B cell (primary cell): Measurements from ENCODE around the gene CLEC2L. TPM values are rescaled to one million over a fixed set of nuclear protein-coding genes. Genes with fewer than 3 reads are reported as not detected.

ENCODE experiments used
- ATAC-seq: fragments of 200-7000 bp; cut with Tn5 transposase; one replicate; pipeline ENCODE4 v1.10.0; 2021; ENCODE audit warnings: low read depth, mild to moderate bottlenecking, moderate number of reproducible peaks, moderate library complexity
- CTCF ChIA-PET: fragments of 350-600 bp; sonication (Branson Sonifier 250); formaldehyde crosslinking; loops from one replicate; lab custom pipeline; 2021; ENCODE audit warnings: antibody characterized with exemption, inconsistent platforms; lab: Charles Lee
- POLR2A ChIA-PET: fragments of 350-600 bp; sonication (Branson Sonifier 250); formaldehyde crosslinking; loops from one replicate; lab custom pipeline; 2021; ENCODE audit warnings: antibody characterized with exemption; lab: Charles Lee
- DNase-seq: peaks from one replicate; pipeline ENCODE4 v3.0.0; 2013
- H2AFZ ChIP-seq: 2 replicates; pipeline ENCODE4 v1.6.1; 2012; ENCODE audit warnings: mild to moderate bottlenecking, low read depth, low read length; ENCODE audit not compliant: insufficient read depth, poor library complexity, severe bottlenecking
- H3K27ac ChIP-seq, 2 donors: 1 replicate in 1 of 2; 2 replicates in 1 of 2; pipeline ENCODE4 v1.5.1; 2012 to 2013; ENCODE audit warnings: low read length in 2 of 2, mild to moderate bottlenecking in 2 of 2, moderate library complexity in 1 of 2
- H3K27me3 ChIP-seq, 4 experiments: fragments of 200-600 bp in 1 of 4; sonication (generic) in 1 of 4; replicated peaks in 1 of 4; 1 replicate in 2 of 4; 2 replicates in 2 of 4; pipeline versions ENCODE4 v1.6.1 to v1.7.0; 2013 to 2016; ENCODE audit warnings: low read length in 3 of 4, mild to moderate bottlenecking in 2 of 4, mixed read lengths in 1 of 4, moderate library complexity in 1 of 4; ENCODE audit not compliant: insufficient read depth in 4 of 4, control insufficient read depth in 3 of 4; ENCODE audit errors: control extremely low read depth in 1 of 4
- H3K36me3 ChIP-seq, 2 experiments: replicated peaks in 1 of 2; 1 replicate in 1 of 2; 2 replicates in 1 of 2; pipeline versions ENCODE4 v1.6.1 to v1.7.1; 2013; ENCODE audit warnings: low read length in 1 of 2; ENCODE audit not compliant: insufficient read depth in 2 of 2, control insufficient read depth in 1 of 2; ENCODE audit errors: control extremely low read depth in 1 of 2, extremely low read depth in 1 of 2
- H3K4me1 ChIP-seq, 2 donors: fragments of 200-600 bp in 1 of 2; sonication (generic) in 1 of 2; 1 replicate in 1 of 2; 2 replicates in 1 of 2; pipeline versions ENCODE4 v1.5.1 to v1.6.1; 2013 to 2017; ENCODE audit warnings: low read length in 2 of 2; ENCODE audit not compliant: control insufficient read depth in 2 of 2, insufficient read depth in 2 of 2
- H3K4me2 ChIP-seq: replicated peaks from 2 replicates; pipeline ENCODE3; 2012; ENCODE audit warnings: mild to moderate bottlenecking, low read depth, low read length; ENCODE audit not compliant: poor library complexity, severe bottlenecking
- H3K4me3 ChIP-seq, 5 experiments: fragments of 200-600 bp in 1 of 5; sonication (generic) in 1 of 5; 1 replicate in 3 of 5; 2 replicates in 2 of 5; pipeline versions ENCODE4 v1.5.1 to v1.7.0; 2011 to 2016; ENCODE audit warnings: low read length in 4 of 5, mild to moderate bottlenecking in 4 of 5, low read depth in 2 of 5, control low read depth in 1 of 5, moderate library complexity in 1 of 5; ENCODE audit not compliant: insufficient read depth in 1 of 5; ENCODE audit errors: control extremely low read depth in 1 of 5, extremely low read depth in 1 of 5
- H3K79me2 ChIP-seq: fragments of 200-600 bp; sonication (generic); one replicate; pipeline ENCODE4 v1.6.0; 2016; ENCODE audit warnings: low read length; ENCODE audit not compliant: control insufficient read depth, insufficient read depth
- H3K9ac ChIP-seq: fragments of 200-600 bp; sonication (generic); 2 replicates; pipeline ENCODE4 v1.6.1; 2017; ENCODE audit warnings: mild to moderate bottlenecking, low read length, moderate library complexity
- H3K9me3 ChIP-seq, 3 donors: one replicate each; pipeline versions ENCODE4 v1.6.1 to v1.7.1; 2013; ENCODE audit warnings: low read length in 2 of 3; ENCODE audit not compliant: control insufficient read depth in 2 of 3, insufficient read depth in 1 of 3; ENCODE audit errors: control extremely low read depth in 1 of 3
- H4K20me1 ChIP-seq: 2 replicates; pipeline ENCODE4 v1.6.0; 2012; ENCODE audit warnings: mild to moderate bottlenecking, low read length; ENCODE audit not compliant: insufficient read depth, control insufficient read depth, poor library complexity, severe bottlenecking
- H3K27ac Mint-ChIP-seq: one replicate; pipeline ENCODE4 v1.8.0; 2021; ENCODE audit warnings: mixed read lengths
- H3K27me3 Mint-ChIP-seq: one replicate; pipeline ENCODE4 v1.8.0; 2021; ENCODE audit warnings: mixed read lengths
- H3K4me1 Mint-ChIP-seq: one replicate; pipeline ENCODE4 v1.8.0; 2021; ENCODE audit warnings: mixed read lengths
- H3K4me3 Mint-ChIP-seq: one replicate; pipeline ENCODE4 v1.8.0; 2021; ENCODE audit warnings: mixed read lengths
- H3K9me3 Mint-ChIP-seq: one replicate; pipeline ENCODE4 v1.8.0; 2022; ENCODE audit warnings: mixed read lengths; ENCODE audit not compliant: insufficient read depth
- CTCF ChIP-seq: fragments of 200-600 bp; IDR thresholded peaks from one replicate; pipeline ENCODE4 v1.8.0; 2022; ENCODE audit warnings: antibody characterized with exemption, mild to moderate bottlenecking
- EZH2 ChIP-seq: IDR thresholded peaks from 2 replicates; pipeline ENCODE4 v1.6.1; 2012; ENCODE audit warnings: borderline replicate concordance, low read depth, mild to moderate bottlenecking, moderate library complexity, low read length; ENCODE audit not compliant: insufficient read depth, poor library complexity, severe bottlenecking
- WGBS: methylation state at CpG from one replicate; pipeline ENCODE4 v1.1.5; 2013; ENCODE audit warnings: missing lambda C conversion rate; ENCODE audit not compliant: insufficient coverage; 5-methylcytosine and 5-hydroxymethylcytosine counted together
- intact Hi-C: fragments of 100-400 bp; cut with micrococcal nuclease; formaldehyde crosslinking; loops from one replicate; pipeline ENCODE4 v1.10.0; 2022
- polyA plus RNA-seq: library from polyadenylated mRNA; depleted of rRNA; stranded (reverse); fragments of >200 nt; gene quantifications from 2 replicates; pipeline ENCODE4 v1.2.3, GENCODE V29; 2012
- total RNA-seq, 2 donors: library from RNA; stranded (reverse); fragments of 120-200 nt in 1 of 2; gene quantifications; 1 replicate in 1 of 2; 2 replicates in 1 of 2; pipeline versions ENCODE4 v1.2.3 to v1.2.4, GENCODE V29; 2013 to 2022

CLEC2L gene
- total and polyA plus RNA-seq, 2 donors (not counting 1 experiment from before 2014, with no cell fraction given): not detected

GRCh38 chr7:139580435-139580834, 57.0 kb downstream of the CLEC2L start:
- no peak for DNase-seq
- TF ChIP-seq EZH2: no peak
- no peak for TF ChIP-seq CTCF
- Histone ChIP-seq H3K36me3 (peaks cover 2 to 26% of the 10 kb centered on the region in 2 experiments), H3K79me2 (no peaks in the 10 kb centered on the region), H3K4me3 (no peak overlapping the region), H2AFZ (no peak overlapping the region), H3K9ac (no peak overlapping the region), H3K4me2 (no peak overlapping the region), H3K27me3 (no peaks in the 10 kb centered on the region), H4K20me1 (no peaks in the 10 kb centered on the region), H3K4me1 (no peaks in the 10 kb centered on the region), H3K9me3 (no peaks in the 10 kb centered on the region), H3K27ac (no peak overlapping the region)
- no peaks in the 10 kb centered on the region for H3K27me3 Mint-ChIP-seq
- H3K9me3 Mint-ChIP-seq: no peaks in the 10 kb centered on the region
- no peak overlapping the region for H3K27ac Mint-ChIP-seq
- H3K4me1 Mint-ChIP-seq: no peaks in the 10 kb centered on the region
- no peak for ATAC-seq
- intact Hi-C loops: no loop called here
- ChIA-PET CTCF (interaction anchor here (2.0 kb wide), 1 partner anchor 9 kb away, joined by 7 read pairs; no protein-coding TSS in a partner anchor), POLR2A (no interaction called here)
- H3K4me3 Mint-ChIP-seq: no peak overlapping the region
- WGBS: 94% methylated on average over 3 of the region's 3 CpGs

GRCh38 chr7:139582130-139582650, 58.7 kb downstream of the CLEC2L start:
- no peaks in the 10 kb centered on the region for H3K27me3 ChIP-seq
- H2AFZ ChIP-seq: no peak overlapping the region
- TF ChIP-seq CTCF: no peak
- no peak for TF ChIP-seq EZH2
- H3K4me3 Mint-ChIP-seq: no peak overlapping the region
- no peaks in the 10 kb centered on the region for H4K20me1 ChIP-seq
- no peak for ATAC-seq
- no peaks in the 10 kb centered on the region for H3K27me3 Mint-ChIP-seq
- no peak overlapping the region for H3K4me3 ChIP-seq
- no peak overlapping the region for H3K27ac Mint-ChIP-seq
- no peaks in the 10 kb centered on the region for H3K9me3 Mint-ChIP-seq
- no peaks in the 10 kb centered on the region for H3K4me1 Mint-ChIP-seq
- intact Hi-C loops: no loop called here
- 90% methylated on average over 14 of the region's 14 CpGs for WGBS
- no peak for DNase-seq
- ChIA-PET CTCF (interaction anchor here (2.0 kb wide), 1 partner anchor 8 kb away, joined by 7 read pairs; no protein-coding TSS in a partner anchor), POLR2A (no interaction called here)
- no peaks in the 10 kb centered on the region for H3K79me2 ChIP-seq
- H3K9me3 ChIP-seq: peaks cover 0 to 3% (median 0%) of the 10 kb centered on the region in 3 donors
- peaks cover 2 to 20% of the 10 kb centered on the region in 2 experiments for H3K36me3 ChIP-seq
- no peaks in the 10 kb centered on the region for H3K4me1 ChIP-seq
- H3K4me2 ChIP-seq: no peak overlapping the region
- H3K27ac ChIP-seq: no peak overlapping the region
- no peak overlapping the region for H3K9ac ChIP-seq
